Colon (tissue), 2 donors: ENCODE data around the gene MCOLN1.

Experiments used
- FAIRE-seq: peaks from 2 replicates; lab custom pipeline; 2012; peaks lifted over from hg19 to GRCh38; lab: Jason Lieb, UNC
- donor health status: control.
- donor health status: control.

MCOLN1 gene

DNA sequence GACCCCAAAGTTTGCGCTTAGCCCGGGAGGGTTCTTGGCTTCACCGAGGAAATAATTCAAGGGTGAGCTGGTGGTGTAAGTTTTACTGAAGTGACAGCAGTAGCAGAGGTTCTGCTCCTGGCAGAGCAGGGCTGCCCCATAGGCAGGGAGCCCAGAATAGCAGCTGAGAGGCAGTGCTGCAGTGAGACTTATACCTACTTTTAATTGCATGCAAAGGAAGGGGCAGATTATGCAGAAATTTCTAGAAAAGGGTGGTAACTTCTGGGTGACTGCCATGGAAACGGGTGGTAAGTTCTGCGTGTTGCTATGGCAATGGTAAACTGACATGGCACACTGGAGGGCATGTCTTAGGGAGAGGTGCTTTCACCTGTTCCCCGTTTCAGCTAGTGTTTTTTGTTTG, 55.7 kb downstream of the MCOLN1 start:
- FAIRE-seq: no peak

GRCh38 chr19:7579182-7579581, 56.8 kb downstream of the MCOLN1 start:
- no peak for FAIRE-seq

- FAIRE-seq: no peak
These were observed 60.0 kb downstream of the MCOLN1 start for GRCh38 chr19:7582446-7582845.
